A673 (cell line): Measurements from ENCODE around the gene MSL2. TPM values are rescaled to one million over a fixed set of nuclear protein-coding genes. Genes with fewer than 3 reads are reported as not detected.

Experiments
- Bru-seq: library from RNA; stranded (reverse); fragments of 400-500 nt; gene quantifications from one replicate; lab custom pipeline; 2021; lab: Mats Ljungman, UMichigan
- BruChase-seq, 2 experiments: library from RNA; stranded (reverse); fragments of 400-500 nt; gene quantifications; one replicate each; lab custom pipeline; 2021; lab: Mats Ljungman, UMichigan
- BruUV-seq: library from RNA; stranded (reverse); fragments of 400-500 nt; replicated peaks from 2 replicates; lab custom pipeline; 2021; lab: Mats Ljungman, UMichigan
- CTCF ChIA-PET: fragments of 300-600 bp; sonication (Branson Sonifier 250); formaldehyde crosslinking; loops from one replicate; lab custom pipeline; 2022; ENCODE audit warnings: antibody characterized with exemption; lab: Charles Lee
- POLR2A ChIA-PET: fragments of 300-600 bp; sonication (Branson Sonifier 250); formaldehyde crosslinking; loops from one replicate; lab custom pipeline; 2022; ENCODE audit warnings: antibody characterized with exemption; ENCODE audit not compliant: low non-redundant PET; lab: Charles Lee
- DNase-seq: peaks from one replicate; pipeline ENCODE4 v3.0.0-alpha.2; 2015; ENCODE audit warnings: low spot score
- H3K27ac ChIP-seq: fragments of 200-600 bp; sonication (generic); 2 replicates; pipeline ENCODE4 v1.5.1; 2016; ENCODE audit warnings: mixed run types, low read depth, mild to moderate bottlenecking, mixed read lengths, antibody characterized with exemption, low read length; ENCODE audit not compliant: poor library complexity, severe bottlenecking
- H3K27me3 ChIP-seq: fragments of 200-600 bp; sonication (generic); replicated peaks from 2 replicates; pipeline ENCODE4 v1.6.1; 2017; ENCODE audit warnings: mixed run types, low read depth, mild to moderate bottlenecking, mixed read lengths, antibody characterized with exemption, low read length; ENCODE audit not compliant: insufficient read depth, poor library complexity
- H3K36me3 ChIP-seq: fragments of 200-600 bp; sonication (generic); 2 replicates; pipeline ENCODE4 v1.6.1; 2016; ENCODE audit warnings: mixed run types, mild to moderate bottlenecking, mixed read lengths, antibody characterized with exemption, low read length; ENCODE audit not compliant: insufficient read depth, poor library complexity, severe bottlenecking
- H3K4me1 ChIP-seq: fragments of 200-600 bp; sonication (generic); 2 replicates; pipeline ENCODE4 v1.6.1; 2017; ENCODE audit warnings: mixed run types, mild to moderate bottlenecking, mixed read lengths, antibody characterized with exemption, low read length; ENCODE audit not compliant: insufficient read depth, poor library complexity, severe bottlenecking
- H3K4me3 ChIP-seq: fragments of 200-600 bp; sonication (generic); 2 replicates; pipeline ENCODE4 v1.5.1; 2016; ENCODE audit warnings: low read depth, mixed run types, mild to moderate bottlenecking, mixed read lengths, low read length; ENCODE audit not compliant: poor library complexity, severe bottlenecking
- H3K9me3 ChIP-seq: fragments of 200-600 bp; sonication (generic); 2 replicates; pipeline ENCODE4 v1.6.1; 2016; ENCODE audit warnings: mixed run types, low read depth, mild to moderate bottlenecking, mixed read lengths, antibody characterized with exemption, low read length; ENCODE audit not compliant: poor library complexity, severe bottlenecking
- EZH2 ChIP-seq: fragments of 200-600 bp; sonication (generic); IDR thresholded peaks from 2 replicates; pipeline ENCODE4 v1.6.1; 2017; ENCODE audit warnings: borderline replicate concordance, low read depth, mild to moderate bottlenecking, mixed read lengths, antibody characterized with exemption, low read length; ENCODE audit not compliant: poor library complexity, severe bottlenecking
- intact Hi-C: fragments of 100-400 bp; cut with micrococcal nuclease; formaldehyde crosslinking; loops from one replicate; pipeline ENCODE4 v1.10.0; 2022; ENCODE audit not compliant: unreplicated experiment
- long read RNA-seq: library from polyadenylated mRNA; stranded (forward); transcript quantifications from one replicate; pipeline ENCODE4 v2.0.0, GENCODE V29; 2022
- total RNA-seq: library from RNA; stranded (reverse); gene quantifications from 2 replicates; pipeline ENCODE4 v1.2.3, GENCODE V29; 2021
- TF ChIP-seq, protein P1 (sequence below): fragments of 300-800, 200-600 bp; sonication (generic); conservative IDR thresholded peaks from 2 replicates; pipeline ENCODE4 v1.5.1; 2017; ENCODE audit warnings: low read depth, mild to moderate bottlenecking, antibody characterized with exemption, low read length, moderate library complexity, mixed read lengths

The MSL2 gene, protein sequence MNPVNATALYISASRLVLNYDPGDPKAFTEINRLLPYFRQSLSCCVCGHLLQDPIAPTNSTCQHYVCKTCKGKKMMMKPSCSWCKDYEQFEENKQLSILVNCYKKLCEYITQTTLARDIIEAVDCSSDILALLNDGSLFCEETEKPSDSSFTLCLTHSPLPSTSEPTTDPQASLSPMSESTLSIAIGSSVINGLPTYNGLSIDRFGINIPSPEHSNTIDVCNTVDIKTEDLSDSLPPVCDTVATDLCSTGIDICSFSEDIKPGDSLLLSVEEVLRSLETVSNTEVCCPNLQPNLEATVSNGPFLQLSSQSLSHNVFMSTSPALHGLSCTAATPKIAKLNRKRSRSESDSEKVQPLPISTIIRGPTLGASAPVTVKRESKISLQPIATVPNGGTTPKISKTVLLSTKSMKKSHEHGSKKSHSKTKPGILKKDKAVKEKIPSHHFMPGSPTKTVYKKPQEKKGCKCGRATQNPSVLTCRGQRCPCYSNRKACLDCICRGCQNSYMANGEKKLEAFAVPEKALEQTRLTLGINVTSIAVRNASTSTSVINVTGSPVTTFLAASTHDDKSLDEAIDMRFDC
- 37.9 and 38.1 TPM in 2 replicates for total RNA-seq
- percentile 96 among the genes with signal in this experiment for Bru-seq, nascent RNA
- BruChase-seq, experiment 1, labeled RNA remaining after a 2-hour chase = percentile 96 among the genes with signal in this experiment
- percentile 96 among the genes with signal in this experiment for BruChase-seq, experiment 2, labeled RNA remaining after a 6-hour chase
- long read RNA-seq, full-length matches to known transcripts = 23 of 29 reads
- long read RNA-seq, partial matches to known transcripts = 0 of 29 reads
- long read RNA-seq, other reads (novel, unspliced or antisense) = 6 of 29 reads

DNA sequence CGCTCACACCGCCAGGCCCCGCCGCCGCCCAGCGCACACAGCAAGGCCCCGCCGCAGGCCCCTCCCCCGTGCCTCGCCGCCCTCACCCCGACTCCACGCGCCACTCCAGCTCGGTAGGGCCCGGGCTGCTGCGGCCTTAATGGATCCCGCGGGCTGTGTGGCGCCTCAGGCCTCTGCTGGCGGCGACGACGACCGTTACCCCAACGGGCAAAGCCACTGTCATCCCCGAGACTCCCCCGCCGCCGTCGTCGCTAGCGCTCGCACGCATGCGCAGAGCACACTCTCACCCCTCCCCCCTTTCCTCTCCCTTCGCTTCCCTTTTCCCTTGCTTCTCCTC lies at the start of gene MSL2:
Gene MSL2 (minus strand): TSS at position 272 of the 337 bp plus-strand sequence. CDS start 1,222 bp downstream, outside the sequence.
- peak within 1 kb of the TSS; percentile 92 for H3K4me3 ChIP-seq
- peak within 1 kb of the TSS; percentile 98 for H3K27ac ChIP-seq
- H3K27me3 ChIP-seq = no peaks in the 10 kb centered on the region
- ChIA-PET POLR2A (no interaction called here), CTCF (interaction anchor here (1.2 to 1.8 kb wide), 2 partner anchors 117 to 557 kb away, joined by 3 to 16 read pairs; partner anchors contain the start of gene STAG1)
- BruUV-seq = no TSS peak
- TF ChIP-seq EZH2 = no peak
- TF ChIP-seq, protein P1, sequence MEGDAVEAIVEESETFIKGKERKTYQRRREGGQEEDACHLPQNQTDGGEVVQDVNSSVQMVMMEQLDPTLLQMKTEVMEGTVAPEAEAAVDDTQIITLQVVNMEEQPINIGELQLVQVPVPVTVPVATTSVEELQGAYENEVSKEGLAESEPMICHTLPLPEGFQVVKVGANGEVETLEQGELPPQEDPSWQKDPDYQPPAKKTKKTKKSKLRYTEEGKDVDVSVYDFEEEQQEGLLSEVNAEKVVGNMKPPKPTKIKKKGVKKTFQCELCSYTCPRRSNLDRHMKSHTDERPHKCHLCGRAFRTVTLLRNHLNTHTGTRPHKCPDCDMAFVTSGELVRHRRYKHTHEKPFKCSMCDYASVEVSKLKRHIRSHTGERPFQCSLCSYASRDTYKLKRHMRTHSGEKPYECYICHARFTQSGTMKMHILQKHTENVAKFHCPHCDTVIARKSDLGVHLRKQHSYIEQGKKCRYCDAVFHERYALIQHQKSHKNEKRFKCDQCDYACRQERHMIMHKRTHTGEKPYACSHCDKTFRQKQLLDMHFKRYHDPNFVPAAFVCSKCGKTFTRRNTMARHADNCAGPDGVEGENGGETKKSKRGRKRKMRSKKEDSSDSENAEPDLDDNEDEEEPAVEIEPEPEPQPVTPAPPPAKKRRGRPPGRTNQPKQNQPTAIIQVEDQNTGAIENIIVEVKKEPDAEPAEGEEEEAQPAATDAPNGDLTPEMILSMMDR = no peak
- DNase-seq = no peak
- peaks cover 30% of the 10 kb centered on the region for H3K4me1 ChIP-seq
- intact Hi-C loops = loop anchor here (1.0 to 5.0 kb wide), 3 partner anchors 54 to 641 kb away; partner anchors contain the start of genes PCCB and STAG1
- H3K9me3 ChIP-seq = no peaks in the 10 kb centered on the region
- H3K36me3 ChIP-seq = no peaks in the 10 kb centered on the region

DNA sequence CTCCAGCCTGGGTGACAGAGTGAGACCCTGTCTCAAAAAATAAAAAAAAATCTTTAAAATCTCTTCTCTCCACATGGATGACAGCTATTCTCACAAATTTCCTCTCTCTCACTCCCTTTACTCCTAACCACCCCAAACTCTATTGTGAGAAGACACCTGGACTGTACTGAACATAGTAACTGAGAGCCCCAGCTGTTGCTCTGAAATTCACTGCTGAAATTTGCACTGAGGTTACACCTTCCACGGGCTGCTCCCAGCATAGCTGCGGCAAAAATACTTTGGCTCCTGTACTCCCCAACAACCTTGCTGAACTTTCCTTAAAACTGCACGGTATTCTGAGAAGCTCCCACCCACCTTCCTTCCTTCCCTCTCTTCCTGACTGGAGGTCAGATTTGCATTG lies 49.6 kb upstream of the MSL2 start:
- CTCF ChIA-PET = no interaction called here
- no TSS peak for BruUV-seq
- H3K36me3 ChIP-seq = no peaks in the 10 kb centered on the region
- H3K4me1 ChIP-seq = no peaks in the 10 kb centered on the region
- no peak overlapping the region for H3K4me3 ChIP-seq
- no peak for DNase-seq
- no peaks in the 10 kb centered on the region for H3K27me3 ChIP-seq
- no peak for TF ChIP-seq EZH2
- TF ChIP-seq, protein P1 = no peak
- H3K9me3 ChIP-seq = no peaks in the 10 kb centered on the region
- intact Hi-C loops = no loop called here
- no peak overlapping the region for H3K27ac ChIP-seq
- POLR2A ChIA-PET = no interaction called here

DNA sequence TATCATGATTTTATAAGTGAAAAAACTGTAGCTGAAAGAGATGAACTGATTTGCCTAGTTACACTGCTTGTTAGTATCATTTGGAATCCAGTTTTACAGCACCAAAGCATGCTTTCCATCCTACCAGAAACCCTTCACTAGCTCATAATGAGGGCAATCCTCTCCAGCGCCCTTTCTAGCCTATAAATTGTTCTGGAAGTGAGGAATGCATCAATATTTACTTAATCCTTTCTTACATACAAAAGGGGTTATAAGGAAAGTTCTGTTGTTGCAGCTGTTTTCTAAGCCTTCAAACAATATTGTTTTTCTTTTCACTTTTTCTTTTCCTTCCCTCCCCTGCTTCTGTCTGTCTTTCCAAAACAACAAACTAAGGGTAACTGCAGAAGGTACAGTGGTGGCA lies 43.0 kb upstream of the MSL2 start:
- TF ChIP-seq EZH2 = no peak
- TF ChIP-seq, protein P1 = no peak

More for the DNA sequence above, 43.0 kb upstream of the MSL2 start:
- ChIA-PET POLR2A (no interaction called here), CTCF (interaction anchor here (0.9 kb wide), 1 partner anchor 163 kb away, joined by 3 read pairs; no protein-coding TSS in a partner anchor)
- DNase-seq = no peak
- Histone ChIP-seq H3K9me3 (no peaks in the 10 kb centered on the region), H3K36me3 (no peaks in the 10 kb centered on the region), H3K4me3 (no peak overlapping the region), H3K27me3 (no peaks in the 10 kb centered on the region), H3K27ac (no peak overlapping the region), H3K4me1 (no peaks in the 10 kb centered on the region)
- intact Hi-C loops = loop anchor here (5.0 kb wide), 1 partner anchor 162 kb away; no protein-coding TSS in a partner anchor
- BruUV-seq = no TSS peak
